ENCODE data around the gene NCEH1.

DNA sequence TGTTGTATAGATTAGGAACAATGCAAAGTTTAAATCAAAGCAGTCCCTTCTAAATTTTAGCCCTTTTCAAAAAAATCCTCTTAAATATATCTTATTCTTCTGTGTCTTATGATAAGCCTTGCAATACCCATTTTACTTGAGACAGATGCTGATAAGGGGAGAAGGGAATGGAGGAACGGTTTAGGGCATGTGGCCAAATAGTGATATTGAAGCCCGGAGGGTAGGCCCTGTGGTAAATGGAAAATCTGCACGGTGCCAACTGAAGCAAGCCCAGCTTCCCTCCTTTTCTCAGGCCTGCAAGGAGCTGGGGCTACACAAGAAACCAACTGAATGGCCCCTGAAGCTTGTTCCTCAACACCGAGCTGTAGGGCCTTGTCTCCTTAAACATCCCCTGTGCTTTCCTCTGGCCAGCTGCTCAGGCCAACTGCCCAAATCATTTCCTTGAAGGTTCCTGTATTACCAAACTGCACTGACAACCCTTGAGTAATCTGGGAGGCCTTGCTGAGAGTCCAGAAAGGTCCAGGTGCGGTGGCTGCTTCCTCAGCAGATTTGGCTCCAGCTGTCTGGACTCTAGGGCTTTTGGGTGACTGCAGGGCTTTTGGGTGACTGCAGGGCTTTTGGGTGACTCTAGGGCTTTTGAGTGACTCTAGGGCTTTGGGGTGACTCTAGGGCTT, 67.2 kb downstream of the NCEH1 start:
- TF ChIP-seq, protein P1, sequence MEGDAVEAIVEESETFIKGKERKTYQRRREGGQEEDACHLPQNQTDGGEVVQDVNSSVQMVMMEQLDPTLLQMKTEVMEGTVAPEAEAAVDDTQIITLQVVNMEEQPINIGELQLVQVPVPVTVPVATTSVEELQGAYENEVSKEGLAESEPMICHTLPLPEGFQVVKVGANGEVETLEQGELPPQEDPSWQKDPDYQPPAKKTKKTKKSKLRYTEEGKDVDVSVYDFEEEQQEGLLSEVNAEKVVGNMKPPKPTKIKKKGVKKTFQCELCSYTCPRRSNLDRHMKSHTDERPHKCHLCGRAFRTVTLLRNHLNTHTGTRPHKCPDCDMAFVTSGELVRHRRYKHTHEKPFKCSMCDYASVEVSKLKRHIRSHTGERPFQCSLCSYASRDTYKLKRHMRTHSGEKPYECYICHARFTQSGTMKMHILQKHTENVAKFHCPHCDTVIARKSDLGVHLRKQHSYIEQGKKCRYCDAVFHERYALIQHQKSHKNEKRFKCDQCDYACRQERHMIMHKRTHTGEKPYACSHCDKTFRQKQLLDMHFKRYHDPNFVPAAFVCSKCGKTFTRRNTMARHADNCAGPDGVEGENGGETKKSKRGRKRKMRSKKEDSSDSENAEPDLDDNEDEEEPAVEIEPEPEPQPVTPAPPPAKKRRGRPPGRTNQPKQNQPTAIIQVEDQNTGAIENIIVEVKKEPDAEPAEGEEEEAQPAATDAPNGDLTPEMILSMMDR (IDR thresholded peaks at IDR 0.05): no peak
- TF ChIP-seq POLR2A (IDR thresholded peaks at IDR 0.05) (no peak), POLR2AphosphoS5 (IDR thresholded peaks at IDR 0.05) (no peak)

Data from prostate gland (tissue), 2 donors.